IMR-90 (cell line): ENCODE results near the gene SCYGR1.

Source experiments
- BHLHE40 ChIP-seq: fragments of 150-350 bp; IDR thresholded peaks from 2 replicates; pipeline ENCODE4 v1.6.1; 2016; ENCODE audit warnings: mild to moderate bottlenecking, low read depth, low read length
- CEBPB ChIP-seq: IDR thresholded peaks from 2 replicates; pipeline ENCODE4 v1.6.1; 2012; ENCODE audit warnings: low read depth, low read length, improper control_type of control experiment
- ELK1 ChIP-seq: fragments of 150-350 bp; IDR thresholded peaks from 2 replicates; pipeline ENCODE4 v1.6.1; 2016; ENCODE audit warnings: low read depth, mild to moderate bottlenecking, low read length, moderate library complexity, borderline replicate concordance
- MAZ ChIP-seq: IDR thresholded peaks from 2 replicates; pipeline ENCODE4 v1.6.1; 2012; ENCODE audit warnings: low read depth, mild to moderate bottlenecking, low read length, improper control_type of control experiment, moderate library complexity, borderline replicate concordance
- NFE2L2 ChIP-seq: fragments of 150-350 bp; IDR thresholded peaks from 2 replicates; pipeline ENCODE4 v1.6.1; 2016; ENCODE audit warnings: low read depth, mild to moderate bottlenecking, low read length
- POLR2A ChIP-seq: IDR thresholded peaks from 2 replicates; pipeline ENCODE4 v1.6.1; 2012; ENCODE audit warnings: mild to moderate bottlenecking, low read depth, low read length
- RAD21 ChIP-seq: IDR thresholded peaks from 2 replicates; pipeline ENCODE4 v1.6.1; 2012; ENCODE audit warnings: low read length, improper control_type of control experiment
- RCOR1 ChIP-seq: IDR thresholded peaks from 2 replicates; pipeline ENCODE4 v1.6.1; 2012; ENCODE audit warnings: mild to moderate bottlenecking, low read length, improper control_type of control experiment; ENCODE audit not compliant: insufficient replicate concordance
- SMC3 ChIP-seq: fragments of 150-350 bp; IDR thresholded peaks from 2 replicates; pipeline ENCODE4 v1.6.1; 2016; ENCODE audit warnings: low read depth, mild to moderate bottlenecking, antibody characterized with exemption, low read length, moderate library complexity
- TF ChIP-seq, protein P1 (sequence below): conservative IDR thresholded peaks from 2 replicates; pipeline ENCODE4 v1.5.1; 2012; ENCODE audit warnings: mild to moderate bottlenecking, low read depth, low read length, improper control_type of control experiment
- TF ChIP-seq, protein P2 (sequence below): fragments of 150-350 bp; IDR thresholded peaks from 2 replicates; pipeline ENCODE4 v1.6.1; 2017; ENCODE audit warnings: mild to moderate bottlenecking, antibody characterized with exemption, low read length, low read depth

GRCh38 chr2:227383686-227384085 is 4.1 kb downstream of the SCYGR1 start:
- no peak for TF ChIP-seq ELK1
- TF ChIP-seq, protein P1, sequence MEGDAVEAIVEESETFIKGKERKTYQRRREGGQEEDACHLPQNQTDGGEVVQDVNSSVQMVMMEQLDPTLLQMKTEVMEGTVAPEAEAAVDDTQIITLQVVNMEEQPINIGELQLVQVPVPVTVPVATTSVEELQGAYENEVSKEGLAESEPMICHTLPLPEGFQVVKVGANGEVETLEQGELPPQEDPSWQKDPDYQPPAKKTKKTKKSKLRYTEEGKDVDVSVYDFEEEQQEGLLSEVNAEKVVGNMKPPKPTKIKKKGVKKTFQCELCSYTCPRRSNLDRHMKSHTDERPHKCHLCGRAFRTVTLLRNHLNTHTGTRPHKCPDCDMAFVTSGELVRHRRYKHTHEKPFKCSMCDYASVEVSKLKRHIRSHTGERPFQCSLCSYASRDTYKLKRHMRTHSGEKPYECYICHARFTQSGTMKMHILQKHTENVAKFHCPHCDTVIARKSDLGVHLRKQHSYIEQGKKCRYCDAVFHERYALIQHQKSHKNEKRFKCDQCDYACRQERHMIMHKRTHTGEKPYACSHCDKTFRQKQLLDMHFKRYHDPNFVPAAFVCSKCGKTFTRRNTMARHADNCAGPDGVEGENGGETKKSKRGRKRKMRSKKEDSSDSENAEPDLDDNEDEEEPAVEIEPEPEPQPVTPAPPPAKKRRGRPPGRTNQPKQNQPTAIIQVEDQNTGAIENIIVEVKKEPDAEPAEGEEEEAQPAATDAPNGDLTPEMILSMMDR = no peak
- TF ChIP-seq RAD21 = no peak
- TF ChIP-seq, protein P2, sequence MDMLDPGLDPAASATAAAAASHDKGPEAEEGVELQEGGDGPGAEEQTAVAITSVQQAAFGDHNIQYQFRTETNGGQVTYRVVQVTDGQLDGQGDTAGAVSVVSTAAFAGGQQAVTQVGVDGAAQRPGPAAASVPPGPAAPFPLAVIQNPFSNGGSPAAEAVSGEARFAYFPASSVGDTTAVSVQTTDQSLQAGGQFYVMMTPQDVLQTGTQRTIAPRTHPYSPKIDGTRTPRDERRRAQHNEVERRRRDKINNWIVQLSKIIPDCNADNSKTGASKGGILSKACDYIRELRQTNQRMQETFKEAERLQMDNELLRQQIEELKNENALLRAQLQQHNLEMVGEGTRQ = no peak
- TF ChIP-seq POLR2A = no peak
- no peak for TF ChIP-seq CEBPB
- no peak for TF ChIP-seq MAZ
- no peak for TF ChIP-seq SMC3
- no peak for TF ChIP-seq RCOR1
- no peak for TF ChIP-seq NFE2L2
- no peak for TF ChIP-seq BHLHE40
